ENCODE results near the gene WDR76.
"Not testable (repeated sequence)": the region's sequence is repeated elsewhere in the genome, so short reads cannot be mapped to it uniquely, and the experiment has no call there.

DNA sequence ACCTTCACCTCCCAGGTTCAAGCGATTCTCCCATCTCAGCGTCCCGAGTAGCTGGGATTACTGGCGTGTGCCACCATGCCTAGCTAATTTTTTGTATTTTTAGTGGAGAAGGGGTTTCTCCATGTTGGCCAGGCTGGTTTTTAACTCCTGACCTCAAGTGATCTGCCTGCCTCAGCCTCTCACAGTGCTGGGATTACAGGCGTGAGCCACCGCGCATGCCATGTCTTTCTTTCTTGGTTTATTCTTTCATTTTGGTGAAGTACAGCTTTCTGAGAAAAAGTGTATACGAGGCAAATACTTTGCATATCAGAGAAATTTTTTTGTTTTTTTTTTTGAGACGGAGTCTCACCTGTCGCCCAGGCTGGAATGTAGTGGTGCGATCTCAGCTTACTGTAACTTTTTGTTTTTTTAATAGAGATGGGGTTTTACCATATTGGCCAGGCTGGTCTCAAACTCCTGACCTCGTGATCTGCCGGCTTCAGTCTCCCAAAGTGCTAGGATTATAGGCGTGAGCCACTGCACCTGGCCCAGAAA is 4.8 kb downstream of the WDR76 start:
- TF ChIP-seq, protein P1, sequence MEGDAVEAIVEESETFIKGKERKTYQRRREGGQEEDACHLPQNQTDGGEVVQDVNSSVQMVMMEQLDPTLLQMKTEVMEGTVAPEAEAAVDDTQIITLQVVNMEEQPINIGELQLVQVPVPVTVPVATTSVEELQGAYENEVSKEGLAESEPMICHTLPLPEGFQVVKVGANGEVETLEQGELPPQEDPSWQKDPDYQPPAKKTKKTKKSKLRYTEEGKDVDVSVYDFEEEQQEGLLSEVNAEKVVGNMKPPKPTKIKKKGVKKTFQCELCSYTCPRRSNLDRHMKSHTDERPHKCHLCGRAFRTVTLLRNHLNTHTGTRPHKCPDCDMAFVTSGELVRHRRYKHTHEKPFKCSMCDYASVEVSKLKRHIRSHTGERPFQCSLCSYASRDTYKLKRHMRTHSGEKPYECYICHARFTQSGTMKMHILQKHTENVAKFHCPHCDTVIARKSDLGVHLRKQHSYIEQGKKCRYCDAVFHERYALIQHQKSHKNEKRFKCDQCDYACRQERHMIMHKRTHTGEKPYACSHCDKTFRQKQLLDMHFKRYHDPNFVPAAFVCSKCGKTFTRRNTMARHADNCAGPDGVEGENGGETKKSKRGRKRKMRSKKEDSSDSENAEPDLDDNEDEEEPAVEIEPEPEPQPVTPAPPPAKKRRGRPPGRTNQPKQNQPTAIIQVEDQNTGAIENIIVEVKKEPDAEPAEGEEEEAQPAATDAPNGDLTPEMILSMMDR (IDR thresholded peaks at IDR 0.05), result not testable (repeated sequence)
- TF ChIP-seq POLR2A, POLR2AphosphoS5 (IDR thresholded peaks at IDR 0.05): not testable (repeated sequence)
